Stimulated activated CD8-positive, alpha-beta memory T cell treated with anti-CD3 and anti-CD28 coated beads, Interleukin-7, amount 100 ng/mL, for 1 hour (primary cell): ENCODE measurements around the gene SULT1E1.
"Not testable (repeated sequence)": the region's sequence is repeated elsewhere in the genome, so short reads cannot be mapped to it uniquely, and the experiment has no call there.

Experiments used
- DNase-seq, 2 donors: peaks; one replicate each; pipeline ENCODE4 v3.0.0-alpha.2; 2020; ENCODE audit warnings: low read depth in 2 of 2

Gene SULT1E1

DNA sequence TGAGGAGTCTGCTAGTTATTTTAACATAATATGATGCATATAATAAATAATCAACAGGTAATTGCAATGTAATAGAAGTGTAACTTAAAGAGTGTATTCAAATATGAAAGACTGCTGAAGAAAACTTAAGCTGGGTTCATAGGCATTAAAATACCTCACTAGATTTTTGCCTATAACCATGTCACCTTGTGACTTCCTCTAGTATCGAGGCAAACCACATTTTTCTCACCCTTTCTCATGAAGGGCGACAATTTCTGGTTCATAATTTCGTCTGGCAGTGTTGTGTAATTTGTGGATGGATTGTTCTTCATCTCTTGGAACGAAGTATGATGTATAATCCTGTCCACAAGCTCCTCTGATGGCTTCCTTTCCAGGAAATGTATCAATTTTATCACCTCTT lies 16.0 kb downstream of the SULT1E1 start:
- DNase-seq, result no peak

DNA sequence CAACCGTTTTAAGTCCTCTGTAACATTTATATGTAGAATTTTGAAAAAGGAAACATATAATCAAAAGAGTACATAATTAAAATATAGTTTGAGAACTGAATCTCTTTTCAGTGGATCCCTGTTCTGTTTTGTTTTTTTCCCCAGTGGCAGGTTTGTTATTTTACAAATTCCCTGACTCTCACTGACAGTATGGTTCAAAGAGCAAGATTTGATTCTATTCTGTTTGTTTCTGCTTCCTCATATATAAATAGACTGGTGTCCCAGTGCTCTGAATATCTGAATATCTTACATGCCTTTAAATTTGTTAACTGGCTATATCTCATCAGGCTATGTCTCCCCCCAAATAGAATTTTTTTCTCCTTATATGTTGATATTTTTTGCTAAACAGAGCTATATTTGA lies 16.6 kb downstream of the SULT1E1 start:
- DNase-seq, result no peak

DNA sequence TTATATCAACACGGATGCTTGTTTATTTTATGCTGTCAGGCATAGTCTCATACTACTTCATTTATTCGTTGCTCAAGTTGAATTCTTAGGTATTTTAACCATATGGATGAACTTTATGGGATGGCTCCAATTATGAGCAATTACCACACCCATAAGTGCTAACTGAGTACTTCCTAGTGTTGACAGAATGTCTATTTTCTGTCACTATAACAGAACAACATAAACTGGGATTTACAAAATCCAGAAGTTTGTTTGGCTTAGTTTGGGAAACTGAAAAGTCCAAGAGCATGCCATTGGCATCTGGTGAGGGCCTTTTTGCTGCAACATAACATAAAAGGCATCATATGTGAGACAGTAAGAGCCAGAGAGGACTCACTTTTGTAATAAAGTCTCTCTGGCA lies 21.0 kb downstream of the SULT1E1 start:
- DNase-seq, result no peak

DNA sequence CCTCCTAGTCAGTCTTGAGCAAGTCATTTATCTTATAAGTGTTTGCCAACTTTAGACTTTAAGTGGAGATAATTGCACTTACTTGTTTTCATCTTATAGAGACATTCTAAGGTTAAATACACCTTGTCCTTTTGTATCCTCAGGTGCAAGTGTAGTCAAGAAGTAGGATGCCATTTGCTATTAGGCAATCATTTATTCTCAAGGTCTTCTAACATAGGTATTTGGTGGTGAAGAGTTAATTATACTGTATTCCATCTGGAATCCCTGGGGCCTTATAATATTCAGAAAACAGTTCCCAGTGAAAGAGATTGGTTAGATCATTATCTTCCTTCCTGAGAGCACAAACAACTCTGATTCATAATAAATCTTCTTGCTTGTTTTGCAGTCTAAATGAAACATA lies 23.7 kb downstream of the SULT1E1 start:
- no peak for DNase-seq

DNA sequence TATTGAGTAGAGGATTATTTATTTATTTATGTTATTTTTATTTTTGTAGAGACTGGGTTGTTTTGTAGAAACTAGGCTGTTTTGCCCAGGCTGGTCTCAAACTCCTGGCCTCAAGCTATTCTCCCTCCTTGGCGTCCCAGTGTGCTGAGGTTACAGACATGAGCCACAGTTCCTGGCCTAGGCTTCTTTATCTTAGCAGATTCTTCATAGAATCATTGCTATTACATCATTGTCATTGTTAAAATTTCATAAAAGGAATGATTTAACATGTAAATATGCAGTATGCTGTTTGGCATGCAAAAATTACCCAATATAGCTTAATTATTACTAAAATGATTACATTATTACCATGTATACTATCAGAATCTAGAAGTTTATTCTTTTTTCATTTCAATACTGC lies 24.2 kb downstream of the SULT1E1 start:
- DNase-seq, result no peak

DNA sequence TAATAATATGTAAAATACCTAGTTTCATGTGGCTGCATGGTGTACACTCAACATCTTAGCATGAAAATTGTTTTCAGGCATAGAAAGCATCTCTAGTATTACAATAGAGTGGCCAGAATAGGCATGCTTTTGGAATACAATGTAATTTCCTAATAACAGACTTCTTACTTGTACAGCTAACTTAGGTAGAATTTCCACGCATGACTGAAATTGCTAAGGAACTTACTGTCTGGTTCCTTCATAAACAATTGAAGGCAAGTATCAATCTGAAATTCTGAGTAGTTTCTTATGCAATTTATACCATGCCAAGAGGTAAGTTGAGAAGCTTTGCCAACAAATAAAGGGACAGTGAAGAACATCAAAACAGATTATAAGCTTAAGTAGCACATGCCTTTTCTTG lies 26.7 kb downstream of the SULT1E1 start:
- no peak for DNase-seq

DNA sequence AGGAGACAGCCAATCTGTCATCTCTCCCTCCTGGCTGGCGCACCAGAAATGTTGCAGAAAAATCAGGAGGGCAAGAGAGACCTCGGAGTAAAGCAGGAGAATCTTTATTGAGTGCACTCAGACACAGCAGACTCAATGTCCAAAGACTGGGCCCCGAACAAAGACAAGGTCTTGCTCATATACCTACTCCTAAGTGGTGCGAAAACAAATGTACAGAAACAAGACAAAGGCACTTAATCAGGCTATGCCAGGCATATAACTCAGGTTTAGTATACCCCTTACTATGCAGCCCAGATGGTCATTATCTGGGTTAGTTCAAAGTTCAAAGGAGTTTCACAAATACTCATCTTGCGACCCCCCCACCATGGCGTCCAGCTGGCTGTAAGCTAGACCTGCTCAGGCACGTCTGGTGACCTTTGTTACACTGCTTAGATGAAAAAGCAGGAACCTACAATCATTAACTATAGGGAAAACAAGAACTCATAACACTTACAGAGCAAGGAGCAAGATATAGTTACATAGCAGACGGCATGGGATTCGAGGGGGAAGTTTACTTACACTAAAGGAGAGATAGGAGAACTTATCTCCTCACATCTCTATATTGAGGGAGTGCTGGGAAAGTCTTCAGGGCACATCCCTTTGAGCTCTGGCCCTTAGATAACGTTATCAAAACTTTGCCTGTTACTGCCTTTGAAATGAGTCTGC lies 27.5 kb downstream of the SULT1E1 start:
- no peak for DNase-seq

DNA sequence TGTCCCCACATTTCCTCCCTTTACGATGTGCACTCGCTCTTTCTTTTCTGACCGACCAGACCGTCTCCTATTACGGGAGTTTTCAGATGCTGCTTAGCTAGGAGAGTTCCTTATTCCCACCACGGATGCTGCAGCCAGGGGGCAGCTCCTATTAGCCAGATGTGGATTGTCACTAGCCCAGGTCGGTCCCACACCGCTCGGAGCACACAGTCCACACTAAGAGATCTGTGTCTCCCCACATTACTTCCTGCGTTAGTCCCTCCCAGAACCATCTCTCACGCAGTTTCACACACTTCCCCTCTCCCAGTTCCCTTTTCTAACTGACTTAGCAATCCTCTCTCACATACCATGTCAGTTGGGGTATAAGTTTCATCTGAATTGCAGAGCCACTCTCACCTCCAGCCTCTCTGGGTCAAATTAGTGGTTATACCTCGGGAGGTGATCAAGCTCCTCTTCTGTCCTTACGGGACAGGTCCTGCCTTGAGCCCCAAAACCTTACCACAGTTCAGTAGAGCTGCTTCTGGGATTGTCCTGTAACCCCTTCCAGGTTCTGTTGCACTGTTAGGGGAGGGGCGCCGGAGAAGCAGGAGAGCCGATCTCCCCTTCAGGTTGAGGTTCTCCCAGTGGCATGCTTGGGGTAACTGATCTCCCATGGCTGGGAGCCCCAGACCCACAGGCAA lies 28.2 kb downstream of the SULT1E1 start:
- no peak for DNase-seq

DNA sequence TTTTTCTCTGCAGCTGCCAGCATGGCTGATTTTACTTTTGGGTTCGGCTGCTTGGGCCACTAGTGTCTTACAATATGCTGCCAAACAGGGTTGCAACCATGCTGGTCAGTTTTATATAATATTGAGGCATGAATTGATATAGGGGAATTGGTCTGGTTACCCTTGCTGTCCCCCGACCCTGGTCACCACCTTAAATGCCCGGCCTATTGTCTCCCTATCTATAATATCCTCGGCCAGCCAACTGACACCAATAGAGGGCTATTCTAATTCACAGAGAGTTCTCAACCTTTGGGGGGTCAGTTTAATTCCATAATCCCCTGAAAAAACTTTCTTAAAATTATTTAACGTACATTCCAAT lies 28.7 kb downstream of the SULT1E1 start:
- no peak for DNase-seq

DNA sequence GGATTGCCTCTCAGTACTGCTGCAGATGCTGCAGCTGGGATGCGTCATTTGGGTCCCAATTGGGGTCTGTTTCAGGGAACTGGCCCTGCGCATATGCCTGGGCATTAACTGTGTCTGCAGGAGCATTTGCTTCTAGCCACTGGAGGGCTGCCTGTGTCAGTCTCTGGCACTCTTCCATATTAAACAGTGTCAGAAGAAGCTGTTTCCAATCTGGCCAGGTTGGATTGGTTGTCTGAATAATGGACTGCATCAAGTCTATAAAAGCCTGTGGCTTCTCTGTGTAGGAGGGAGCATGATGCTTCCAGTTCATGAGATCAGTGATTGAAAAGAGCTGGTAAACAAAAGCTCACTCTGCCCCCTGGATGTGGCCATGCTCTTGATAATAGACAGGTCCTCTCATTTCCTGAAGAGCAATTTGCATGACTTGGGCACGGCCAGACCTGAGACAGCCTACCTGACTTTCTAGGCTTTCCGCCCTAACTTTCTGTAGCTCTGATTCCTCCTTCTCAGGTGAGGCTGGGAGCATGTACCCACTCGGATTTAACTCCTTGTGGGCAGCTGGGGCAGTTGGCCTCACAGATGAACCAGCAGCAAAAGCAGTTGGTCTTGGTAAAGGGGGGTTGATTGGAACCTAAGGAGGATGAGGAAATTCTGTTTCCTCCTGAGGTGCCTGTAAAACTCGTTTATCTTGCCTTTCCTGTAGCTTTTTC lies 29.2 kb downstream of the SULT1E1 start:
- DNase-seq, result no peak

DNA sequence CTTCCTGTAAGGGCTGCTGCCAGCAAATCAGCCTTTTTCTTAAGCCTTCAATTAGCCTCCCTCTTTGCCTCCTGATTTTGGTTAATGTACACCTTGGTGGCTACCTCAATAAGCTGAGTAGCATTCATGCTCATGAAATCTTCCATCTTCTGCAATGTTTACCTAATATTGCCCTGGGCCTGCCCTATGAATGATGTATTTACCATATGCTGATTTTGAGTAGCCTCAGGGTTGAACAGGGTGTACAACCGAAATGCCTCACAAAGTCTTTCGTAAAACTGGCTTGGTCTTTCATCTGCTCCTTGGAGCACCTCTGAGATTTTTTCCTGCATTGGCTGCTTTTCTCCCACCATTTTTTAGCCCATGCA lies 29.8 kb downstream of the SULT1E1 start:
- no peak for DNase-seq

DNA sequence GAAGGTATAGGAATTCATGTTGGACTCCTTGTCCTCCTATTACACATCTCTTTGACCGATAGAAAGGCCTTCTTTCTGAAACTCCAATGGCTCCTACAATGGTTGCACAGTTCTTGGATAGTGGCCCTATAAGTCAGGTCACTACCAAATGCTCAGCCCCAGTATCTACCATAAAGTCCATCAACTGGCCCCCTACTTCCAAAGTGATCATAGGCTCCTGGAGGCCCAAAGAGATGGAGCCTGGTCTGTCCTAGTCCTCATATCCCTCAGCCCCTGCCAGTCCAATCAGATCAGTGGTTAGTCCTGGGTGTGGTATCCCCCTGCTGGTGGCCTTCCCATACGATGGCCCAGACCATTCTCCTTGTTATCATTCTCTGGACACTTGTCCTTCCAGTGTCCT lies 30.3 kb downstream of the SULT1E1 start:
- no peak for DNase-seq

DNA sequence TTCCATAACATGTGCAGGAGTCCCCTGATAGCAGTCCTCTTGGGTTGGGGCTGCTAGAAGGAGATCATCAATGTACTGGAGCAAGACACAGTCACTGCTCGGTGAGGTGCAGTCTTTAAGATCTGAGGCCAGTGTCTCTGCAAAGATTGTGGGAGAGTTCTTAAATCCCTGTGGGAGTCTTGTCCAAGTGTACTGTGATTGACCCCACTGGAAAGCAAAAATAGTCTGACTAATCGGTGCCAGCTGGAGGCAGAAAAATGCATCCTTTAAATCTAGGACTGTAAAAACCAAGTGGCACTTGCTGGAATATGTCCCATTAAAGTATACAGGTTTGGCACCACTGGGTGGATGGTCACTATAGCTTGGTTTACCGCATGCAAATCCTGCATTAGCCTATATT lies 31.1 kb downstream of the SULT1E1 start:
- no peak for DNase-seq

DNA sequence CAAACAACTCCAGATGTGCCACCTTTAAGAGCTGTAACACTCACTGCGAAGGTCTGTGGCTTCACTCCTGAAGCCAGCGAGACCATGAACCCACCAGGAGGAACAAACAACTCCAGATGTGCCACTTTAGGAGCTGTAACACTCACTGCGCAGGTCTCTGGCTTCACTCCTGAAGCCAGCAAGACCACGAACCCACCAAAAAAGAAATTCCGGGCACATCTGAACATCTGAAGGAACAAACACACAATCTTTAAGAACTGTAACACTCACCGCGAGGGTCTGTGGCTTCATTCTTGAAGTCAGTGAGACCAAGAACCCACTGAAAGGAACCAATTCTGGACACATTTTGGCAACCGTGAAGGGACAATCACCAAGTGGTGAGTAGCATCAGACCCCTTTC lies 34.9 kb downstream of the SULT1E1 start:
- not testable (repeated sequence) for DNase-seq

DNA sequence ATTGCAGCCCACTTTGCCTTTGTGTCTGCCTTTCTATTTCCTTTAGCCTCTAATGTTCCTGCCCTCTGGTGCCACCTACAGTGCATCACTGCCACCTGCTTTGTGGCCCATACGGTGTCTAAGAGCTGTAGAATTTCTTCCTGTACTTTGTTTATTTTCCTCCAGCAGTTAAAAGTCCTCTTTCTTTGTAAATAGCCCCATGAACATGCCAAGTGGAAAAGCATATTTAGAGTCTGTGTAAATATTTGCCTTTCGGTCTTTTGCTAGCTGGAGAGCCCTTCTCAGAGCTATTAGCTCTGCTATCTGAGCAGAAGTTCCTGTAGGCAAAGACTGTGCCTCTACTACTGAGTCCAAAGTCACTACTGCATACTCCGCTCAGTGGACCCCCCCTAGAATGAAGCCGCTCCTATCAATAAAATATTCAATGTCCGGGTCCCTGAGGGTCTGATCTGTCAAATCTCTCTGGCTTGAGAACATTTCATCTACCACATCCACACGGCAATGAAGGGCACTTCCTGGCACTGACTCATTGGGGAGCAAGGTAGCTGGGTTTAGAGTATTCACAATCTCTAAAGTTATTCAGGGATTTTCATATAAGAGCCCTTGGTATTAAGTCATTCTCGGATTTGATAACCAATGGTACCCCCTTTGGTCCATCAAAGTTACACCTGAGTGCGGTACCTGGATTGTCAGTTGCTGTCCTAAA lies 36.3 kb downstream of the SULT1E1 start:
- no peak for DNase-seq

DNA sequence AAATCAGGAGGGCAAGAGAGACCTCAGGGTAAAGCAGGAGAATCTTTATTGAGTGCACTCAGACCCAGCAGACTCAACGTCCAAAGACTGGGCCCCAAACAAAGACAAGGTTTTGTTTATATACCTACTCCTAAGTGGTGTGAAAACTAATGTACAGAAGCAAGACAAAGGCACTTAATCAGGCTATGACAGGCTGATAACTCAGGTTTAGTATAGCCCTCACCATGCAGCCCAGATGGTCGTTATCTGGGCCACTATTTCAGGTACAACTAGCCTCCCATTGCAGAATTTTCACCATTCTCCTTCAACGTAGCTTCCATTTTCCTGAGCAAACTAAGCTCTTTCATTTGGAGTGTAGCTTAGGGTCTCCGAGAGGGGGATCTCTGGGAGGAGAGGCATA lies 36.9 kb downstream of the SULT1E1 start:
- no peak for DNase-seq

DNA sequence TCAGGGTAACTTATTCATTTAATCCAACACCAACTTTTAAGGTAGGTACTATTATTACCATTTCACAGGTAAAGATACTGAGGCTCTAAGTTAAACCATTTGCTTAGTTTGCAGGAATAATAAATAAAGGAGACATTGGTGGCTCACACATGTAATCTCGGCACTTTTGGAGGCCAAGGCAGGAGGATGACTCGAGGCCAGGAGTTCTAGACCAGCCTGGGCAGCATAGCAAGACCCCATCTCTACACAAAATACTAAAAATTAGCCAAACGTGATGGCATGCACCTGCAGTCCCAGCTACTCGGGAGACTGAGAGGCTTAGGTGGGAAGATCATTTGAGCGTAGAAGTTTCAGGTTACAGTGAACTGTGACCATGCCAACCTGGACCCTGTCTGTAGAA lies 37.7 kb downstream of the SULT1E1 start:
- no peak for DNase-seq

DNA sequence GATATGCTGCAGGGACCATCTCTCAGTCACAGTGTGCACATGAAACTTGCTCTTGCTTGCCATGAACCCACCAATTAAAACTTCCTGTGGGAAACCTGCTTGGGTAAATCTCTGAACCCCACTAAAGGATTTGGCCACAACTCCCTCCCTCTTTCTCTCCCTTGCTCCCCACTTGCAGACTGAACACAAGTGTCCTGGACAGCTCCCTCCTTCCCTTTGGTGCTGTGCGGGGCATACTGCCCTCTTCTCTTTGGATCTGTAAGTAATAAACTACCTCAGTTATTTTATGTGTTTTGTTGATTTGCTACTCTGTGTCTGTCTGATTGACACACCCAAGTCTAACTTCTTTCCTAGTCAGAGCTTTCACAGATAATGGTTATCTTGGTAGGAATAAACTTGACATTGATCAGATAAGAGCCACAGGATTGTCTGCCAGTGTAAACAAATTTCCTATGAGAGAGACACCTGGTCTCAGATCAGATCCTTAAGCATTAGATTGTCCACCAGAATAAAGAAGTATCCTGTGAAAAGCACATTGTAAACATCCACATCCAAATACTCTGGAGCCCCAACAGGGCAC lies 41.8 kb downstream of the SULT1E1 start:
- DNase-seq, result no peak

DNA sequence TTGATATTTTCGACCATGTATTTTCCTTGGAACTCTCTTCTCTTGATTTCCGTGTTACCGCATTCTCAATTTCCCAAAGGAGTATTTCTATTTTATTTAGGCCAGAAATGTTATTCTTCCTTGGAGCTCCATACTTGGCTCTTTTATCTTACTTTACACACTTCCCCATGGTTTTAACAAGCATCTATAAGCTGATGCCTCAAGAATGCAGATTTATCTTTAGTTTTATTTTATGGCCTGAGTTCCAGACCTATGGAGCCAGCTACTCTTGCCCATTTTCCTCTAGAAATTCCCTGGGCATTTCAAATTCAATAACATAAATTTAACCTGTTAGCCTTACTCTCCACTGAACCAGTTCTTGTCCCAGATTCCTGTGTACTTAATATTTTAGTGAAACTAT lies 43.7 kb downstream of the SULT1E1 start:
- no peak for DNase-seq

DNA sequence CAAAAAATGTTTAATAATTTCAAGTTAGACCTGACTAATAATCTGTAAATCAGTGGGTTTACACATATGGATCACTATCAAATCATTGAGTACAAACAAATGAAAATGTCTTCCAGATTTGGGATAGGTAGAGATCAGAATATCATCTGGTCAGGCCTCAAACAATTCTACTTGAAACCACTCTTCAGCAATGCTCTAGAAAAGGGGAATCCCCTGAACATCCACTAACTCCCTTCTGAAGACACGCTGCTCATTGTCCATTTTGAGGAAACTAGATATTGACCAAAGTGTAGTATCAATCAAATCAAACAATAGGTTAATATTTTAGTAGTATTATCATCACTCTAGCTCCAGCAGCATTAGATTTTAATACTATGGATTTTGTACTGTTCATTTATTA lies 46.3 kb downstream of the SULT1E1 start:
- no peak for DNase-seq

DNA sequence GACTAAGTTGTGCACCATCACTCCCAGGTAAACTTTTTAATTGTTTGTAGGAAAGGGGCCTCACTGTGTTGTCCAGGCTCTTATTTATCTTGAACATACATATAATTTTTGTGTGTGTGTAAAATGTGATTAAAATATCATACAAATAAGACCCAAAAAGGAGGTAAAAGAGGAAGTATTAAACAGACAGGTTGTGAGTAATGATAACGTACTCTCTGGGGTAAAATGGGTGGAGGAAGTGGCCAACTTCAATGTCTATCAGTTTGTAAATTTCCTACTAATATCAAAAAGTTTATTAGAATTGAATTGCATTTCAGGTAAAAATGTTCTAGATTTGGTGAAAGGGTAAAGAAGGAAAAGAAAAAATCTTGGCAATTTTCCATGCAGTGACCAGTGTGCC lies 48.8 kb downstream of the SULT1E1 start:
- no peak for DNase-seq

DNA sequence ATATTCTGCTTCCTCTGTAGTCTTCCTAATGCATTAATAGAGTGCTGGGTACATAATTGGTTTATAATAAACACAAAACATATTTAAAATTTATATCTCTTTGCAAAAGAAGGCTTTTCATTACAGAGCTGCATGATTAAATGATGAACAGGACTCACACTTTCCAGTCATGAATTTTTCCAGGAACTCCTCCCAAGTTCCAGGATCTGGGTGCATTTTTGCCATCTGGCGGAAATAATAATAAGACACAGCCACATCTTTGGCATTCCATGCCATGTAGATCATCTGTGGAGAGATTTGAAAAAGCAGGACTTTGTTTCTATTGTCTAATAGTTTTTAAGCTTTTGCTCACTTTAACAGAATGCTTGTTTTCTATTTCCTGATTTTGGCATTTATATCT lies 59.3 kb downstream of the SULT1E1 start:
- DNase-seq, result no peak
